ENCODE measurements around the gene PPIF. TPM values are rescaled to one million over a fixed set of nuclear protein-coding genes. Genes with fewer than 3 reads are reported as not detected.

PPIF gene
- total RNA-seq, 1 donor from 2014 or later, result 161 TPM

DNA sequence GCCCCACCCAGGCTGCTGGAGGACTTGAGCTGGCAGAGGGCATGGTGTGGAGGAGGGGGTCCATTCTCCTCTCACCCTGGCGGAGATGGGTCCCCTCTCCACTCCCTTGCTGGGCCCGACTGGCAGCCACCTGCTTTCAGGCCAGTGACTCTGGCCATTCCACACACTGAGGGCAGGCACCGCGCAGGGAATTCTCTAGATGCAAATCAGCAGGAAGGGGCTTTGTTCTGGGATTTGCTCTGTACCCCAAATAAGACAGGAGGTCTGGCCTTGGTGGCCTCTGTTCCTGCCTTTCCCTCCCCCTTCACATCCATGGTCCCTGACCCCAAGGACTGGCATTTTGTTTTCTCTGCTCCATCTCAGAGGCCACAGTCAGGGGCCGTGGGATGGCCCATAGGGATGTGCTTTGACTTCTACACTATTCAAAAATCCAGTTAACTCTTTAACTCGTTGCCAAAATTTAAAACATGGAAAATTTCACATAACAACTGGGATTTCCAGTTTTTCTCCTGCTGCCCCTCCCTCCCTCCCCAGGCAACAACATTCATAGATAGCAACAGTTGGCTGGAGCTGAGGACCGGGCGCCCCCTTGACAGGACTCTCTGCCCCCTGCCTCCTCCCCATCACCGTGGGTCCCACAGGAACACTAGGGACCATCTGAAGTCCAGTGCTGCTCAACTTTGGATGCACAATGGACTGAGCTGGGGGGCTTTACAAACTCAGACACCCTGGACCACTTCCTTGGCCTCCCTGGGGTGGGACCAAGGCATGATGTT, 33.9 kb downstream of the PPIF start:
- no peaks in the 10 kb centered on the region for H3K4me1 Mint-ChIP-seq
- H3K9me3 Mint-ChIP-seq, result no peaks in the 10 kb centered on the region
- no peaks in the 10 kb centered on the region for H3K36me3 Mint-ChIP-seq (ENCODE audit: low read depth)
- intact Hi-C loops (cut with micrococcal nuclease), result no loop called here
- peaks cover 2% of the 10 kb centered on the region for H3K27me3 Mint-ChIP-seq
- H3K4me3 Mint-ChIP-seq, result no peak overlapping the region
- DNase-seq, result no peak
- no peak overlapping the region for H3K27ac Mint-ChIP-seq

DNA sequence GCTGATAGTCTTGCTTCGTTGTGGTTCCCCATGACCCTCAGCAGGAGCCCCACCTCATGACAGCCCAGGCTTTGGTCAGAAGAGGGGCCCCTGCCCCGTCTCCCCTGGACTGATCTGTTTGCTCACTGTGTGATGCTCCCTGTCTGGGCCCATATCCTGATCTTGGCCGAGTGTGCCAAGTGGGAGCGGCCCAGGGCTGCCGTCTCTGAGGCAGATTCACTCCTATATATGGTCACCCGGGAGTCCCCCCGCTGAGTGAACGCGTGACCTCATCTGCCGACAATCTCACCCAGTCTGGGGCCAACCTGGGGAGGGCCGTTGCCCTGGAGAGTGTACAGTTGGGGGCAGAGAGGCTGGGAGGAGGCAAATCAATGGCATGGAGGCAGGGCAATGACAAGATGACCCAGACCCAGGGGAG, 34.5 kb downstream of the PPIF start:
- H3K4me1 Mint-ChIP-seq, result no peaks in the 10 kb centered on the region
- no peaks in the 10 kb centered on the region for H3K9me3 Mint-ChIP-seq
- H3K27ac Mint-ChIP-seq, result no peak overlapping the region
- DNase-seq, result no peak
- intact Hi-C loops (cut with micrococcal nuclease), result no loop called here
- H3K36me3 Mint-ChIP-seq (ENCODE audit: low read depth), result no peaks in the 10 kb centered on the region
- peaks cover 2% of the 10 kb centered on the region for H3K27me3 Mint-ChIP-seq
- no peak overlapping the region for H3K4me3 Mint-ChIP-seq

DNA sequence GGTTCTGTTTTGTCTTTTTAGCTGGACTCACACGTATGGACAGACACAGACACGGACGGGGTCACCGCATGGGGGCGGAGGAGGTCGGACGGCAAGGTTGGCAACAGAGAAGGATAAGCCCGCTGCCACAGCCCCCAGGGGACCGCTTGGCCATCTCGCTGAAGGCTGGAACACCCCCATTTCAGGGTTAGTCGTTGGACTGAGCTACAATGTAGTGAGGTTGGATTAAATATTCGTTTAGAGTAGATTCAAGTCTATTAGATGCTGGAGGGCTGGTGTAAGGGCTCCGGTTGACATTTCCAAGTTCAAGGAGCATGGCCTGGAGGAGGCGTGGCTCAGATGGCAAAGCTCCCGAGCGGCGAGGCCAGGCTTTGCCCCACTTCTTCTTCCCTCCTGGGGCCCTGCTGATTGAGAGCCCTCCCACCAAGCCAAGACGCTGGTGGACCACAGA, 35.2 kb downstream of the PPIF start:
- peaks cover 2% of the 10 kb centered on the region for H3K27me3 Mint-ChIP-seq
- H3K4me1 Mint-ChIP-seq, result no peaks in the 10 kb centered on the region
- H3K36me3 Mint-ChIP-seq (ENCODE audit: low read depth), result no peaks in the 10 kb centered on the region
- H3K9me3 Mint-ChIP-seq, result no peaks in the 10 kb centered on the region
- no peak overlapping the region for H3K4me3 Mint-ChIP-seq
- DNase-seq, result no peak
- intact Hi-C loops (cut with micrococcal nuclease), result no loop called here
- H3K27ac Mint-ChIP-seq, result no peak overlapping the region

DNA sequence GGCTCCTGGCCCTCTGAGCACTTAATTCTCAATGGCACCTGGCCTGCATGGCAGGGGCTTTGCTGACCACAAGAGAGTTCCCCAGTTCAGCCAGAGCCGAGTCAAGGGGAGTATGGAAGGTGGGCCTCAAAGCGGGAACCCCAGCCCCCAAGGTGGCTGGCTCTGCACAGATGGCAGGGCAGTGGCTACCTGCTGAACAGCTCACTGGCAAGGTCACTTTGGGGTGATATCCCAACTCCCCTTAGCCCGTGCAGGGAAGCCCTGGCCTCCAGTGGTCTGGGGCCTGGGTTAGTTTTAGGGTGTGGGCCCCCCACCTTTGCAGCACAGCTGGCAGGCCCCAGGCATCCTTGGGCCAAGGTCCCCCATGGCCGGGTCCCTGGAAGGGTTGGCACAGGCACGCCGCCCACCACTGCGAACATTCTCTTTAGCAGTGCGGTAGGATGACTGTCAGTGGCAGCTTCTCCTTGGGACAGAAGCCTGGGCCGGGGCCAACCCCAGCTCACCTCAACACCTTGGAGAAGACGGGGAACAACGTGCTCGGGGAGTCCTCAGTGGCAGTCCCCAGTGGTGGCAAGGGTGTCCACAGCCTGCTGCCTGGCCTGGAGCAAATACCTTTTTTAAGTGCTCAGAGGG, 36.8 kb downstream of the PPIF start:
- no peaks in the 10 kb centered on the region for H3K9me3 Mint-ChIP-seq
- H3K27ac Mint-ChIP-seq, result no peak overlapping the region
- H3K4me3 Mint-ChIP-seq, result no peak overlapping the region
- intact Hi-C loops (cut with micrococcal nuclease), result no loop called here
- no peak for DNase-seq
- no peaks in the 10 kb centered on the region for H3K4me1 Mint-ChIP-seq
- peaks cover 2% of the 10 kb centered on the region for H3K27me3 Mint-ChIP-seq
- no peaks in the 10 kb centered on the region for H3K36me3 Mint-ChIP-seq (ENCODE audit: low read depth)

DNA sequence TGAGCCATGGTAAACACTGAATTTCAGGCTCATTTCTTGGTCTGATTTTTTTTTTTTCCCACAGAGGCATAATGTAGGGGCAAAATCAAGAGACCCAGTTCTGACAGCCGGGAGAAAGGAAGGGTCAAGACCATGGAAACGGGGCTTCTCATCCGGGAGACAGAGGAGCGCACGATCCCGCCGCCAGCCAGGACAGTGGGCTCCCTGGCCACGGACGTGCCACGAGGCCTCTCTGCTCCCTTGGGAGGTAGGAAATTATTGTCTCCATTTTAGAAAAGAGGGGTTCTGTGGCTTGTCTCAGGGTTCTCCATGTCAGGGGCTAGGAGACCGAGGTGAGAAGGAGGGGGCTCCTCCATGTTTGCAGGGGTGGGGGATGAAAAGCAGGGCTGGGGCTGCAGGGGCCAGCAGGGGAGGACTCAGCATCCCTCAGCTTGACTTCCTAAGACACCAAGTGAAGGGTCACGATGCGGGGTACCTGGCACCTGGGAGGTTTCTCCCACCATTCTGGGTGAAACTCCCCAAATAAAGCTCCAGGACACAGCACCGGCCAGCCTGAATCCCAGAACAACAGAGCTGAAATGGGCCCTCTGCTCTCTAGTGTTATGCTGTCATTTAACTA, 37.6 kb downstream of the PPIF start:
- intact Hi-C loops (cut with micrococcal nuclease), result no loop called here
- Mint-ChIP-seq H3K27ac (no peak overlapping the region), H3K9me3 (no peaks in the 10 kb centered on the region), H3K27me3 (peaks cover 2% of the 10 kb centered on the region), H3K4me3 (no peak overlapping the region), H3K4me1 (no peaks in the 10 kb centered on the region), H3K36me3 (ENCODE audit: low read depth) (no peaks in the 10 kb centered on the region)
- no peak for DNase-seq

DNA sequence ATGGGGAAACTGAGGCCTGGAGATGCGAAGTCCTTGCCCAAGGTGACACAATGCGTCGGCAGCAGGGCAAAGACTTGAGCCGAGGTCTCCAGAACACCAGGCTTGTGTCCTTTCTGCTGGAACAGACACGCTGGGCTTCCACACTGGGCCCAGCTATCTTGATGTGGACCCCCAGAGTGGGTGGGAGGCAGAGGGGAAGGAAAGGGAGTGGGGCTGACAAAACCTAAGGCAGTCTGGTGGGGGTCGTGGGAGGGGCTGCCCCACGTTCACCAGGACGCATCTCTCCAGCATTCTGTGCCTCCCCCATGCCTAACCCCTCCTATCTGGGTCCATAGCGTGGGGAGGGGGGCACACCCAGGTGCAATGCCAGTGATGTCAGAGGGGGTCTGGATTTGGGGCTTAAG, 38.1 kb downstream of the PPIF start:
- Mint-ChIP-seq H3K9me3 (no peaks in the 10 kb centered on the region), H3K4me3 (no peak overlapping the region), H3K27ac (no peak overlapping the region), H3K4me1 (no peaks in the 10 kb centered on the region), H3K36me3 (ENCODE audit: low read depth) (no peaks in the 10 kb centered on the region), H3K27me3 (peaks cover 2% of the 10 kb centered on the region)
- intact Hi-C loops (cut with micrococcal nuclease), result no loop called here
- DNase-seq, result no peak

DNA sequence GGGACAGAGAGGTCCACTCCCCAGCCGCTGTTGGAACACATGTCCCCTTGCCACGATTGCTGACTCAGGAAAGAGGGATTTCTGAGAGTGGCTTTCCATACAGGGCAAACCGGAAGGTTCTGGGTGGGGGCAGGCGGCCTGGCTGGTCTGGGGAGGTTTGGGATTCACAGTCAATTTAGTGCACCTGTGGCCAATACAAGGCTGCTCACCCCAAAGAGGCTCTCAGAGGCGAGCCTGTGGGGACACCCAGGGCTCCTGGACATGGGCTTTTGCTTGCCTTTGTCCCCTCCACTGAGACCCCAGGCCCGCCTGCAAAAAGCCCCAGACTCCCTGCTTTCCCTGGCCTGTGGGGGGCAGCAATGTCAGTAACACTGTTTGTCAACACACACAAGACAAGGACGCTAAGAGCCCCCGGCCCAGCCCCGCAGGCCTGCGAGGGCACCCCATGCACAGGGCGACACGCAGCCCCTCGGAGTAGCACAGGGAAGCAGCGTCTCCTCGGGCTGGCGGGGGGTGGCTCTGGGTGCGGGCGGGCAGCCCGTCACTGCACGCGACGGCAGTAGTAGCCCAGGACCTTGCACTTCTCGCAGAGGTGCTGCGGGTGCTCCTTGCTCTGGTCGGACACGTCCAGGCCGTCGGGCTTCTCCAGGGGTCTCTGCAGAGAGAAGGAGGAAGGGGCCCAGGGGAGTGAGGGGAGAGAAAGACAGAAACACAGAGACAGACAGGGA, 38.7 kb downstream of the PPIF start:
- Mint-ChIP-seq H3K4me1 (no peaks in the 10 kb centered on the region), H3K9me3 (no peaks in the 10 kb centered on the region), H3K4me3 (no peak overlapping the region), H3K36me3 (ENCODE audit: low read depth) (no peaks in the 10 kb centered on the region), H3K27me3 (peaks cover 2% of the 10 kb centered on the region), H3K27ac (no peak overlapping the region)
- no peak for DNase-seq
- intact Hi-C loops (cut with micrococcal nuclease), result no loop called here

DNA sequence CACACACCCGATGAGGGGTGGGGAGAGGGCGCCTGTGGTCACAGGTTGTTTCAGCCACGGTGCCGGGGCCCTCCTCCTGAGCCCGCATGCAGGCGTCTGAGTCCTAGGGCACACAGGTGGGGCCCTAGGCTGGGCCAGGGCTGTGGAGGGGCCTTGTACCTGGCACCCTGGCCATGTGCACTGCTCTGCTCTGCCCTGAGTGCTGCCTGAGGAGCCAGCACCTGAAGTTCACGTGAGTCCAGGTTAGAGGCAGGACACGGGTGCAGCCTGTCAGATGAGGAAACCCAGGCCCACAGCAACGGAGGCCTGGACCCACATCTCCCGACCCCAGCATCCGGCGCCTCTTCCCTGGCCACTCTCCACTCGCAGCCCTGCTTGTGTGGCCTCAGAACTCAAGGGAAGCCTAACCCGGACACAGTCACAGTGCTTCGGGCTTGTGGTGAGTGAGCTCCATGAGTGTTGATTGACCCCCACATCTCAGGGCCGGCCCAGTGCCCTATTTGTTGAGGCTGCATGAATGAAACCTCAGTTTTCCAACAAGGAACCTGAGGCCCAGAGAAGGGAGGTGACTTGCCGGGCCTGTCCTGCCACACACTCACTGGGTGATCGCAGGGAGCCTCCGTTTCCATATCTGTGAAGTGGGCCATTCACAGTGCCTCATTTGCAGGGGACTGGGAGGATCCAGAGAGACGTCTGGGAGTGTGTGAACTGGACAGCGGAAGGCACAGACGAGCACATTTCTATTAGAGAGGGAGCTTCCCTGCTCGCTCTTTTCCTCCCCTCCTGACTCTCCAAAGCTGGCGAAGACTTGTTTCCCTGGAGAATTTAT, 39.6 kb downstream of the PPIF start:
- H3K27ac Mint-ChIP-seq, result no peak overlapping the region
- H3K9me3 Mint-ChIP-seq, result no peaks in the 10 kb centered on the region
- H3K27me3 Mint-ChIP-seq, result peaks cover 2% of the 10 kb centered on the region
- no peak overlapping the region for H3K4me3 Mint-ChIP-seq
- no peaks in the 10 kb centered on the region for H3K4me1 Mint-ChIP-seq
- intact Hi-C loops (cut with micrococcal nuclease), result no loop called here
- DNase-seq, result no peak
- H3K36me3 Mint-ChIP-seq (ENCODE audit: low read depth), result no peaks in the 10 kb centered on the region

DNA sequence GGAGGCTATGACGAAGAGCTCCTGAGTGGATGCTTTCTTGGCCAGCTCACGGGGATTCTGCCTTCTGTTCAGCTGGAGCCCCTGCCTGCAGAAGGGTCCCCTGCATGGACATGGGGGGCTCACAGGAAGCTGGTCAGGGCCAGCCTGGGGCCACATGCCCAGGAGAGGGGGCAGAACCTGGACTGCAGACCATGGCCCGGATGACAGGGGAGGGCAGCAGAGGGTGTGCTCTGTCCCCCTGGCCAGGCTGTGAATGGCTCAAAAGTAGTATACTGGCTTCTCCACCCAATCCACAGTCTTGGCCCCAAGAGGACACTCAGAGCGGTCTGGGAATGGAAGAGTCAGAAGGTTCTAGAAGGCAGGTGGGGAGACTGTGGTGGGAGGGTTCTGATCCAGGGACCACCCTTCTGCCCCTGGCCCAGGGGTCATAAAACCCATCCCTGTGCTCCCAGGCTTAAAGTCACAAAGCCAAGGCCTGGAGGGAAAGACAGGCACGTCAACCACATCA, 40.3 kb downstream of the PPIF start:
- no peaks in the 10 kb centered on the region for H3K4me1 Mint-ChIP-seq
- H3K4me3 Mint-ChIP-seq, result no peak overlapping the region
- intact Hi-C loops (cut with micrococcal nuclease), result no loop called here
- no peaks in the 10 kb centered on the region for H3K36me3 Mint-ChIP-seq (ENCODE audit: low read depth)
- H3K9me3 Mint-ChIP-seq, result no peaks in the 10 kb centered on the region
- H3K27me3 Mint-ChIP-seq, result peaks cover 2% of the 10 kb centered on the region
- no peak overlapping the region for H3K27ac Mint-ChIP-seq
- DNase-seq, result no peak

DNA sequence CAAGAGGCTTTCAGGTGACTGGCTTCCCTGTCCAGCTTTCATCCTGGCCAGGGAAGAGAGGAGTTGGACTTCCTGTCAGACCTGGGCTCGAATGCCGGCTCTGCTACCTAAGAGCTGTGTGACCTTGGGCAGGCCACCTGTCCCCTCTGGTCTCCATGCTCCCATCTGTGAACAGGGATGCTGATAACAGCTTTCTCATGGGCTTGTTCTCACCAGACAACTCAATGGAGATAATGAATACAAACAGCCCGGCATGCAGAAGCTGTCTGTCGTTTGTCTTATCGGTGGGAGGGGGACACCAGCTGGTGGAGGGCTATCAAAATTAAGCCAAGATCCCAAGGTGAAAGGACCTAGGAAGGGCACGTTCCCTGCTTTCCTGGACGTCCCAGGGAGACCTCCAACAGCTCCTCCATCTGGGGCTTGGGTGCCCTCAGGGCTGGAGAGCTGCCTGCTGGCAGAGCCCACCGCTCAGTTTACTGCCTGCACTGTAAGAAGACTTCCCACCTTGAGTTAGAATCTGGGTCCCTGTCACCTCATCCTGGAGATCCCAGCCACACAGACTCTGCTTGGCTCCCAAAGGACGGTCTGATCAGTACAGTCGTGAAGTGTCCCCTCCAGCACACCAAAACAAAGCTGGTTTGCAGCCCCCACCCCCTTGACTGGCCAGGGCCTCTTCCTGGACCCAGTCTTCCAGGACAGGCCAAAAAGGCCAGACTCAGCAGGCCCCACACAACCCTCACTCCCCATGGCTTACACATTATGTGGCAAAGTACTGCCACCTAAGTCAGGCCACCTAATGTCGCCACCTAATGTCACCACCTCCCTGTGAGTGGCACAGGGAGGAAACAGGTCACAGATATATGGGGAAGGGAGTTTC, 40.9 kb downstream of the PPIF start:
- intact Hi-C loops (cut with micrococcal nuclease), result no loop called here
- Mint-ChIP-seq H3K27me3 (no peaks in the 10 kb centered on the region), H3K4me1 (no peaks in the 10 kb centered on the region), H3K4me3 (no peak overlapping the region), H3K9me3 (no peaks in the 10 kb centered on the region), H3K27ac (no peak overlapping the region), H3K36me3 (ENCODE audit: low read depth) (no peaks in the 10 kb centered on the region)
- DNase-seq, result no peak

DNA sequence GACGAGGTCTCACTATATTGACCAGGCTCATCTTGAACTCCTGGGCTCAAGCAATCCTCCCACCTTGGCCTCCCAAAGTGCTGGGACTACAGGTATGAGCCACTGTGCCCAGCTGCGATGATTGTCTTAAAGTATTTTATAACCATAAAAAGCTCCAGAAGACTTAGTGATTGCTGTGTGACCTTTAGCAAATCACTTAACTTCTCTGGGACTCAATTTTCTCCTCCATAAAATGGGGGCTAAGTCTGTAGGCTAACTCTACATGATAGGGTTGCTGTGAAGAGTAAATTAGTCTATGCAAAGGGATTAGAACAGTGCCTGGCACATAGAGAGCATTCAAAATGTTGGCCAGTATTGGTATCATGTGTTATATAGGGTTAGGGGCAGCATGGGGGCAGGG, 42.8 kb downstream of the PPIF start:
- intact Hi-C loops (cut with micrococcal nuclease), result no loop called here
- H3K27ac Mint-ChIP-seq, result no peak overlapping the region

DNA sequence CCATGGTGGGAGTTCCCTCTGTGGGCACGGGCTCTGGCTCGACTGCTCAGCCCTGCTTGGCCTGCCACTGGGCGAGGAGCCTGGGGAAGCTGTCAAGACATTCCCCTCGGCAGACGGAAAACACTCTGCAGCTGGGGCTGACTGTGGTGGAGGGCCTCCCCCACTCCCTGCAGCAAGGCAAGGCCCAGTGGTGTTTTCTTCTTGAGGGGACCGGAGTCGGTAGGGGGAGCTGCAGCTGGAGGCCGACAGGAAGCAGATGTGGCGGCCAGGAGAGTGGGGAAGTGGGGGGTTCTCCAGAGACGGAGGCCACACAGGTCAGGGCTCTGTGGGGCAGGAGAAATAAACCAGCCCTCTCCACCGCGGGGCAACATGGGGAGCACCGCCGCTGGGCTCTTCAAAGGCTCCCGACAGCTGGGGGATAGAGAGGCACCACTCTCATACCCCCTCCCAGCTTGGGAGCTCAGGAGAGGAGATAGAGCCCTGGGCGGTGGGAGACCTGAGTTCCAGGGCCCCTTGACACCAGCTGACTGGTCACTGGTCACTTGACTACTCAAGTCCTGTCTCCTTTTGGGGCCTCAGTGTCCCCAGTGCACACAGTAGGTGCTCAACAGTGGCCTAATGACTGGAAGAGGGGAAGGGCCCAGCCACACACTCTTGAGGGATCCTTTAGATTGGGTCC, 43.4 kb downstream of the PPIF start:
- DNase-seq, result no peak
- Mint-ChIP-seq H3K4me1 (no peaks in the 10 kb centered on the region), H3K27ac (no peak overlapping the region), H3K9me3 (no peaks in the 10 kb centered on the region), H3K27me3 (no peaks in the 10 kb centered on the region), H3K4me3 (no peak overlapping the region), H3K36me3 (ENCODE audit: low read depth) (no peaks in the 10 kb centered on the region)
- intact Hi-C loops (cut with micrococcal nuclease), result no loop called here

More for the DNA sequence above, 42.8 kb downstream of the PPIF start:
- Mint-ChIP-seq H3K36me3 (ENCODE audit: low read depth) (no peaks in the 10 kb centered on the region), H3K4me1 (no peaks in the 10 kb centered on the region), H3K27me3 (no peaks in the 10 kb centered on the region), H3K4me3 (no peak overlapping the region), H3K9me3 (no peaks in the 10 kb centered on the region)
- DNase-seq, result no peak
